GM19328 (cell line): ENCODE measurements around the gene ATXN1.
"Not testable (repeated sequence)": the region's sequence is repeated elsewhere in the genome, so short reads cannot be mapped to it uniquely, and the experiment has no call there.

Experiments used
- ATAC-seq: cut with Tn5 transposase; IDR thresholded peaks from one replicate; pipeline ENCODE4 v1.9.1; 2021; ENCODE audit warnings: mild to moderate bottlenecking, moderate library complexity; ENCODE audit not compliant: unreplicated experiment

The ATXN1 gene

GRCh38 chr6:16625291-16626265 is 135.7 kb downstream of the ATXN1 start:
- ATAC-seq, result no peak

- ATAC-seq, result no peak
Measured at GRCh38 chr6:16624636-16625290, 136.5 kb downstream of the ATXN1 start.

- no peak for ATAC-seq
Measured at GRCh38 chr6:16623731-16624130, 137.5 kb downstream of the ATXN1 start.

GRCh38 chr6:16623029-16623653 is 138.1 kb downstream of the ATXN1 start:
- ATAC-seq, result no peak

GRCh38 chr6:16622193-16622592 is 139.1 kb downstream of the ATXN1 start:
- no peak for ATAC-seq

GRCh38 chr6:16621002-16621401 is 140.3 kb downstream of the ATXN1 start:
- ATAC-seq, result no peak

- no peak for ATAC-seq
Measured at GRCh38 chr6:16619777-16620176, 141.5 kb downstream of the ATXN1 start.

- ATAC-seq, result no peak
Measured at GRCh38 chr6:16618962-16619361, 142.3 kb downstream of the ATXN1 start.

- ATAC-seq, result not testable (repeated sequence)
Measured at GRCh38 chr6:16615215-16615614, 146.0 kb downstream of the ATXN1 start.

- not testable (repeated sequence) for ATAC-seq
Measured at GRCh38 chr6:16614143-16614542, 147.1 kb downstream of the ATXN1 start.

- not testable (repeated sequence) for ATAC-seq
Measured at GRCh38 chr6:16613504-16613903, 147.8 kb downstream of the ATXN1 start.

GRCh38 chr6:16608444-16608843 is 152.8 kb downstream of the ATXN1 start:
- ATAC-seq, result no peak

GRCh38 chr6:16602035-16602434 is 159.2 kb downstream of the ATXN1 start:
- ATAC-seq, result peak; percentile 71

GRCh38 chr6:16600701-16601100 is 160.6 kb downstream of the ATXN1 start:
- ATAC-seq, result no peak

GRCh38 chr6:16600026-16600425 is 161.2 kb downstream of the ATXN1 start:
- no peak for ATAC-seq

- no peak for ATAC-seq
Measured at GRCh38 chr6:16596616-16597331, 164.5 kb downstream of the ATXN1 start.

- ATAC-seq, result no peak
Measured at GRCh38 chr6:16595514-16596120, 165.6 kb downstream of the ATXN1 start.

GRCh38 chr6:16594849-16595248 is 166.4 kb downstream of the ATXN1 start:
- no peak for ATAC-seq

GRCh38 chr6:16592223-16592911 is 168.9 kb downstream of the ATXN1 start:
- no peak for ATAC-seq
